CD4-positive, alpha-beta T cell treated with Interleukin-17A for 4 hours (primary cell): ENCODE measurements around the gene RAD51AP2.
"Not testable (repeated sequence)": the region's sequence is repeated elsewhere in the genome, so short reads cannot be mapped to it uniquely, and the experiment has no call there.

Experiments
- DNase-seq: peaks from one replicate; pipeline ENCODE4 v3.0.0-alpha.2; 2020; ENCODE audit warnings: mixed read lengths

Gene RAD51AP2

GRCh38 chr2:17518212-17519154, at the start of gene RAD51AP2:
Gene RAD51AP2 (minus strand): TSS chr2:17518440. CDS start chr2:17518415, 25 bp downstream.
- DNase-seq, result no peak

GRCh38 chr2:17565726-17566125, 47.5 kb upstream of the RAD51AP2 start:
- DNase-seq, result not testable (repeated sequence)

- no peak for DNase-seq
These were observed 40.6 kb upstream of the RAD51AP2 start for GRCh38 chr2:17558878-17559277.

GRCh38 chr2:17558053-17558452, 39.8 kb upstream of the RAD51AP2 start:
- DNase-seq, result no peak

GRCh38 chr2:17557596-17557995, 39.4 kb upstream of the RAD51AP2 start:
- no peak for DNase-seq

- DNase-seq, result no peak
These were observed 36.9 kb upstream of the RAD51AP2 start for GRCh38 chr2:17555150-17555549.

GRCh38 chr2:17550907-17551306, 32.7 kb upstream of the RAD51AP2 start:
- no peak for DNase-seq

GRCh38 chr2:17547737-17548136, 29.5 kb upstream of the RAD51AP2 start:
- DNase-seq, result no peak

- no peak for DNase-seq
These were observed 29.0 kb upstream of the RAD51AP2 start for GRCh38 chr2:17547237-17547636.

- DNase-seq, result no peak
These were observed 27.7 kb upstream of the RAD51AP2 start for GRCh38 chr2:17545680-17546613.

GRCh38 chr2:17544256-17544655, 26.0 kb upstream of the RAD51AP2 start:
- no peak for DNase-seq

GRCh38 chr2:17543848-17544247, 25.6 kb upstream of the RAD51AP2 start:
- no peak for DNase-seq

- no peak for DNase-seq
These were observed 25.0 kb upstream of the RAD51AP2 start for GRCh38 chr2:17543131-17543660.

- no peak for DNase-seq
These were observed 24.2 kb upstream of the RAD51AP2 start for GRCh38 chr2:17542471-17542870.

GRCh38 chr2:17541531-17541950, 23.3 kb upstream of the RAD51AP2 start:
- DNase-seq, result no peak

- DNase-seq, result no peak
These were observed 22.7 kb upstream of the RAD51AP2 start for GRCh38 chr2:17540813-17541530.

- DNase-seq, result no peak
These were observed 22.0 kb upstream of the RAD51AP2 start, which contains the start of gene VSNL1 for GRCh38 chr2:17540093-17540812. Gene VSNL1 (plus strand): TSS chr2:17540696. CDS start chr2:17592075, 51,379 bp downstream.

- DNase-seq, result no peak
These were observed 21.4 kb upstream of the RAD51AP2 start for GRCh38 chr2:17539611-17540092.

- DNase-seq, result no peak
These were observed 20.8 kb upstream of the RAD51AP2 start for GRCh38 chr2:17538844-17539554.

GRCh38 chr2:17538022-17538843, 20.0 kb upstream of the RAD51AP2 start:
- DNase-seq, result no peak
